ENCODE data around the gene CELSR1.

The CELSR1 gene

DNA sequence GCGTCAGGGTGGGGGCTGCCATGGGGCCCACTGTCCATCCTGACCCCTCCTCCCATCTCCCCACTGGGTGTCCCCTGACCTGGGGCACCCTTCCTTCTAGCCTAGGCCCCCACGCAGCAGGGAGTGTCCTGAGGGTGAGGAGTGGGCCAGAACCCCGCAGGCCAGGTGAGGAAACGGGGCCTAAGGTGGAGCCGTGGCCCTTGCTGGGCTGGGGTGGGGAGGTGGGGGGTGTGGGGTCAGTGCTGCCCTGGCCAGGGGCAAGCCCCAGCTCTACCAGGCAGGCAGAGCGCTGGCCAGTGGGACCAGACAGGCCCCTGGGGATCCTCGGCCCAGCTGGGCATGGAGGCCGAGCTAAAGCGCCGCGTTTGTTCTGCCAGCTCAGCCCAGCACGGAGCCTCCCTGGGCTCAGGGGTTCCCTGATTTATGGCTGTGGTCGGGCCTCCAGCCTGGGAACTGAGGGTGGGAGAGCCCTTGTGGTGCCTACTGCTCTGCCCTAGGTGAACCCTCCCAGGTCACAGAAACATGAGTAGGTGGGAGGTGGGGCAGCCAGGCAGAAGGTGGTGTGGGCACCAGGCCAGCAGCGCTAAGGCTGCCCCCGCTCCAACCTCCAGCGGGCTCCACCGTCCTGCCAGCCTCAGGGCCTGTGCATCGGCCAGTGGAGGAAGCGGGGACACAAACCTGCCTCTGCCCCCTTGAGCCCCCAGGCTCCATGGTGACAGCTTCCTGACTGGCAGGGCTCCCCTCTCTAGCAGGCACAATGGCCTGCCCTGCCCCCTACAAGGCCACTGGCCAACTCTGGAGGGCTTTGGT, 179.5 kb downstream of the CELSR1 start:
- DNase-seq: no peak

GRCh38 chr22:46356496-46357480, 180.6 kb downstream of the CELSR1 start:
- no peak for DNase-seq

- no peak for DNase-seq
Measured at GRCh38 chr22:46355996-46356471, 181.4 kb downstream of the CELSR1 start.

DNA sequence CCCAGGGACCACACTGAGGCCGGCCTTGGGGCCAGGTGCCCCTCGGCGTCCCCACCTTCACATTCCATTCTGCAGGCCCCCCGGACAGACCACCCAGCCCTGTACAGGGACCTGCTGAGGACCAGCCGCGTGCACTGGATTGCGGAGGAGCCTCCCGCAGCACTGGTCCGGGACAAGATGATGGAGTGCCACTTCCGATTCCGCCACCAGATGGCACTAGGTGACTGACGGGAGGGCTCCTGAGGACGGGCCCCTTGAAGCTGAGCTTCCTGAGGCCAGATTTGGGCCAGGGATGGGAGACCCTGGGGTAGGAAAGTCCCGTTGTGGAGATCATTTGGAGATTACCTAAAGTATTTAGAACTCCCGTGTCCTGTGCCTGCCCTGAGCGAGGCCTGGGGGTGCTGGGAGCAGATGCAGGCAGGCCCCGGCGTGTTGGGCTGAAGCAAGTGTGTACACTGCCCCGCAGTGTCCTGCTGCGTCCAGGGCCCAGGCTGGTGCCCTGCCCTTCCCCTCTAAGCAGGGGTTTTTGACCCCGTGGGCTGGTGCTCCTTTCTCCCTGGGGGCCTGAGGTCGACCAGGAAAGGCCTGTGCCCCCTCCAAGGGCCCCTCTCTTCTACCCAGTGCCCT, 181.9 kb downstream of the CELSR1 start:
- DNase-seq: no peak

GRCh38 chr22:46354993-46355305, 182.5 kb downstream of the CELSR1 start:
- DNase-seq: no peak

GRCh38 chr22:46354176-46354992, 183.0 kb downstream of the CELSR1 start:
- DNase-seq: no peak

GRCh38 chr22:46353483-46354105, 183.8 kb downstream of the CELSR1 start:
- no peak for DNase-seq

DNA sequence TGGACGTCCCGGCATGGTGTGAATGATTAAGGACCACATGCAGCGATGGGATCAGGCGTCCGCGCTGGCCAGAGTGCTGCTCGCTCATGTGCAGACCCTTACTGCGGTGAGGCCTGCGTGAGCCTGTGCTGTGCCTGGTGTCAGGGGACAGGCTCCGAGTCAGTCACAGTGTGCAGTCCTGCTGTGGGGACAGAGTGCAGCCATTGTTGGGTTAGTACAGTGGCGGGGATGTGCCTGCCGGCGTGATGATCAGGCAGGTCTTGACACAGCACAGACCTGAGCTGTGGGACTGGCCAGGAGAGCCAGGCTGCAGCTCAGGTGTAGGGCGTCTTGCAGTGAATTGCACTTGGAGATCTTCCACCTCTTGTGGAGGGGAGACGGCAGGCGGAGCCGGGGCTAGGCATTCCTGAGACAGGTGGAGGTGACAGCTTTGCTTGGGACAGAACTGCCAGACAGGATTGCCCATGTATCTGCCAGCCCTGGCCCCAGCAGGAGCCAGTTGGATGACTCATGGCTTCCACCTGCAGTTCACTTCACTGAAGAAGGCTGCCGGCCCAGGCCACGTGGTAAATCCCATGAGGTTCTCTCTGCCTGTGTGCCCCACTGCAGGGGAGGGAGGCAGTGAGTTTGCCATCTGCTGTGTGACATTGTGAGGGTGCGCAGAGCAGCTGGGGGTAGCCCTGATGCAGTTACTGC, 184.6 kb downstream of the CELSR1 start:
- DNase-seq: no peak

GRCh38 chr22:46352276-46352675, 185.1 kb downstream of the CELSR1 start:
- DNase-seq: no peak

- no peak for DNase-seq
Measured at GRCh38 chr22:46351767-46352166, 185.7 kb downstream of the CELSR1 start.

- no peak for DNase-seq
Measured at GRCh38 chr22:46351131-46351735, 186.2 kb downstream of the CELSR1 start.

DNA sequence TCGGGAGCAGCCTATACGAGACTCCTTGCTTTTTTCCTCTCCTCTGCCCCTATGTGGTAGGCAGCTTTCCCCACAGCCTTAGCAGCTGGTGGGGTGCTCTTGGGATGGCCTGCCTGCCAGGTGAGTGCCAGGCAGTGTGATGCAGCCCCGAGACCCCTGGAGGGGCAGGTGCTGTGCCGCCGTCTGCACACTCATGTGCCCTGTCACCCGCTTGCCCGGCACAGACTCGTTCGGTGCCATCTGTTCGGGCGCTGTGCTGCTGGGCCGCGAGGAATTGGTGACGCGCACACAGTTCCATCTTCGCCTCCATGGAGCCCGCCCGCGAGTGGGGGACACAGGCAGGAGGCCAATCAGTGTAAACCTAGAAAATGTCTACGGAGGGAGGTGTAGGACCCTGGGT, 186.8 kb downstream of the CELSR1 start:
- no peak for DNase-seq

DNA sequence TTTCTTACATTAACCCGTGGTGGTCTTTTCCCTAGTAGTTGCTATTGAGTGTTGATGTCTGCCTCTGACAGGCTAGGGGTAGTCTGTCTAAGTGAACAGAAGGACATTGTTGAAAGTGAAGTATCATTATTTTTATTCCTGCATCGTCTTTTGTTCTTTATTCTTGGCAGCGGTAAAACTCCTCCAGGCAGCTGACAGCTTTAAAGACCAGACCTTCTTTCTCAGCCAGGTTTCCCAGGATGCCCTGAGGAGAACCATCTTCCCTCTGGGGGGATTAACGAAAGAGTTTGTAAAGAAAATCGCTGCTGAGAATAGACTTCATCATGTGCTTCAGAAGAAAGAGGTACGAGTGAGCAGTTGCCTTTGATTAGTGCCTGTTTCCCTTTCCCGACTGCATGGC, 187.3 kb downstream of the CELSR1 start:
- DNase-seq: no peak

GRCh38 chr22:46349681-46350080, 187.7 kb downstream of the CELSR1 start:
- DNase-seq: no peak

DNA sequence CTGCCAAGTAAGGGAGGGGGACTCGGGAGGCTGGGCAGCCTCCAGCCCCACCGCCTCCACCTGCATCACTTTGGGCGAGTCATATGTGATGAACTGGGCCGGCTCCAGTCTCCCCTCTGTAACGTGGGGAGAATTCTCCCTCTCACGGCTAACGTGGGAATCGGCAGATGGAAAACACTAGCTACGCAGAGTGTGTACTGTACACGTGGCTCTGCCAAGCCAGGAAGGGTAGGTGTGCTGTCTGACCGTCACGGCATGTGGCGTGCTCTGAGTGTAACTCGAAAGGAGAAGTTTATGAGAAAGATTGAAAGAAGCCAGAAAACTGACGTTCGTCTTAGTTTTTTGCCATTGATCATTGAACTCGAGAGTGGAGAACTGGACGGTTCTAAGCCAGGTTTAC, 188.2 kb downstream of the CELSR1 start:
- no peak for DNase-seq

DNA sequence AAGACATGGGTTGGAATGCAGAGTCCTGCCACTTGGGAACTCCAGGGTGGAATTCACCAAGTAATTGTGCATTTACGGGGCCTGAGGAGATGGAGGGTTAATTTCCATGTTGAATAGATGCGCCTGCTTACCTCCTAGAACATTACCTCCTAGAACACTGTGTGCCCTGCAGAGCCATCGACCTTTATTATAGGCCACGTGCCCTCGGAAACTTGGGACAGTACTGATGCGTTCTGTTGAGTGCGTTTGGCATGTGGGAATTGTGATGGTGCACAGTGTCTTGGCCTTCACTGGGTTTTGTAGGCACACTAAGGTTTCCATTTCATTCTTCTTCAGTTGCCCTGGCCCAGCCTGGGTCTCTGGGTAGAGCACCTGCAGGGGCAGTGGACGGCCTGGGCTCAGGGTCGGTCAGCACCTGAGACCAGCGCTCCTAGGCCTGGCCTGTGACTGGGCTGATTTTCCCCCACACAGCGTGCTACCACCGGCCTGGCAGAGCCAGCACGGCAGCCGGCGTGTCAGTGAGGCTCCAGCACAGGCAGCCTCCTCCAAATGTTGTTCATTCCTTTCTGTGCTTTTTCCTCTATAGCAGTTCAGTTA, 189.2 kb downstream of the CELSR1 start:
- DNase-seq: no peak

- DNase-seq: no peak
Measured at GRCh38 chr22:46347646-46348045, 189.8 kb downstream of the CELSR1 start.

GRCh38 chr22:46346680-46347405, 190.6 kb downstream of the CELSR1 start:
- peak; percentile 4 for DNase-seq

- DNase-seq: no peak
Measured at GRCh38 chr22:46340676-46341075, 196.7 kb downstream of the CELSR1 start.

GRCh38 chr22:46339956-46340355, 197.5 kb downstream of the CELSR1 start:
- no peak for DNase-seq
